ENCODE data around the gene USP15.

Gene USP15

DNA sequence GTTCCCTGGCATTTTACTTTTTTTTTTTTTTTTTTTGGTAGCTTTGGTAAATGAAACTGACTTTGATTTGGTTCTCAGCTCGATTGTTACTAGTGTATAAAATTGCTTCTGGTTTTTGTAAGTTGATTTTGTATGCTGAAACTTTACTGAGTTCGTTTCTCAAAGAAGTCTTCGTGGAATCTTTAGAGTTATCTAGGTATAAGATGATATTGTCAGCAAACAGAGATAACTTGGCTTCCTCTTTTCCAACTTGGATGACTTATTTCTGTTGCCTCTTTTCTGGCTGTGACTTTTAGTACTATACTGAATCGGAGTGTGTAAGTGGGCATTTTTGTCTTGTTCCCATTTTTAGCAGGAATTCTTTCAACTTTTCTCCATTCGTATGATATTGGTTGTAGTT, 28.1 kb downstream of the USP15 start:
- no peak for DNase-seq

DNA sequence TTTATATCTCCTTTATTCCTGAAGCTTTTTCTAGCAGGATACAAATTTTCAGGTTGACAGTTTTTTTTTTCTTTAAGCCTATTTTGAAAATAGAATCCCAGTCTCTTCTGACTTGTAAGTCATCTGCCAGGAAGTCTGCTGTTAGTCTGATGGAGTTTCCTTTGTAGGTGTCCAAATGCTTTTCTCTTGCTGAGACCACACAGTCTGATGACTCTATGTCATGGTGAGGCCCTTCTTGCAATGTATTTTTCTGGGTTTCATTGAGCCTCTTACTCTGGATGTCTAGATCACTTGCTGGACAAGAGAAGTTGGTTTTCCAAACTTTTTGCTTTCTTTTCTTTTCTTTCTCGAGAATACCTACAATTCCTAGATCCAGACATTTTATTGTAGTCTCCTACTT, 30.6 kb downstream of the USP15 start:
- no peak for DNase-seq

DNA sequence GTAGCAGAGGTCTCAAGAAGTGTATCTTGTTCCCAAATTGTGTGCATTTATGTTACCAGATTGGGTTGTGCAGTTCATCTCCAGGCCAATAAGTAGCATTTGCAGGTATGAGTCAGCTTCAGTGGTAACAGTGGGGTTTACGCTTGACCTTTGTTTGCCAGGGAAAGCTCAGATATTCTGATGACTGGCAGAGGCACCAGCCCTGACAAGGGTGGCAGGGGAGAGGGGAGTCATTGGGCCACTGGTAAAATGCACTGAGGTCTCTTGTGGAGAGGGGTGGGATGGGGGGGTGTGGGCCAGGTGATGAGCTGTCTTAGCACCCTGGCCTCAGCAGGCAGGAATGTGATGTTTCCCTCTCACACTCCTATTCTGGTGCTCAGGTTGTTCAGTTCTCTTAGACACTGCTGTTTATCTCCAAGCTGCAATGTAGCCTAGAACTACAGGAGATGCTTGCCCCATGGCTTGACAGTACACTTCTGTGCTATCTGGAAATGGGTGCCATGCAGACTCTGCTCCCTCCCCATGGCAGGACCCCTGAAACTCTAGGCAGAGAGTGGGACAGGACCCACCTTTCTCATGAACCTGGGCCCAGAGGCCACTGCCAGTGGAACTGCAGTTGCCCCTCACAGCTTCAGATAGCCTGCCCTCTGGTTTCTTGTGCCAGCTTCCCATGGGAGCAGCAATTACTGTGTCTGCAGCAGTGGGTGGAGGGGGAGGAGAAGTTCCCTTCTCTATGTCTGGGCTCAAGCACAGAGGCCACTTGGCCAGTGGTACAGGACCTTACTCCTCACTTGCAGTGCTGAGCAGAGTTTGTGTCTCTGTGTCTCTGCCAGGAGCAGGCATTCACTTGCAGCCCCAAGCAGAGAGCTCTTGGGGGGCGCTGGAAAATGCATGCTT, 31.9 kb downstream of the USP15 start:
- DNase-seq: no peak

DNA sequence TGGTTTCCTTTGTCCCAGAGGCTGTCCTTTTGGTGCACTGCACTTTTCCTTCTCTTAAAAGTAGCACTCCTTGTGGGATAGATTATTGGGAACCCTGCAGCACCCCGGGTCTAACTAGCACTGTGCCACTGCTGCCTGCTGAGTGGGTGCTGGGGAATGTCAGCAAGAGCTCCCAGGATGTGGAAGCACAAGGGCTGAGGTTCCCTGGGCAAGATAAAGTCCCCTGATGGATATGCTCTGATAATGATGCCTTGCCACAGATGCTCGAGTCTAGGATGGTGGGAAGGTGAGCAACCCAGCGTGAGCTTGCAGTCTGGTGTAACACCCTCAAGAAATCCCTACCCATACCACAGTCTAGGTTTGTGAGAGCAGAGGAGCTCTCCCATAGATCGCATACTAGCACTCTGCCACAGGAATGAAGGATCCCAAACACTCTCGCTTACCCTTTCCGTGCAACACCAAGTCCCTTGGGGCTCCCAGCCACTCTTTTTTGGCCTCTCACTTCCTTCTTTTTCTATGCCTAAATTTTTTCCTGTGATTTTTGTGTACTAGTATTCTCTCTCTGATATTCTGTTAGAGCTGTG, 32.6 kb downstream of the USP15 start:
- DNase-seq: no peak

DNA sequence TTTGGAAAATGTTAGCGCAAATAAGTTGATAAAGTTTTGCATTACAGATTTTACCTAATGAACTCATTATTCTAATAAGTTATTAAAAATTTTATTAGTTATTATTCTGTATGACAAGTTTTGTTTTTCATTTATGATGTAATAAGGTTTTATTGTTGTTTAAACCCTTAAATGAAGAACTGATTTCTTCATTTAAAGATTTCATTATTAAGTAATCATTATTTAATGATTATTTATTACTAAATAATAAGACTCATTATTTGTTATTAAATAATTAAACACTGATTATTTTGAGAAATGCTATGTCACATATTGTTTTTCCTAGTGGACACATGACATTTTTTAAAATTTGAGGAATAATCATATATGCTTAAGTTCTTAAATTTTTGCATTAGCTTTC, 34.2 kb downstream of the USP15 start:
- no peak for DNase-seq

DNA sequence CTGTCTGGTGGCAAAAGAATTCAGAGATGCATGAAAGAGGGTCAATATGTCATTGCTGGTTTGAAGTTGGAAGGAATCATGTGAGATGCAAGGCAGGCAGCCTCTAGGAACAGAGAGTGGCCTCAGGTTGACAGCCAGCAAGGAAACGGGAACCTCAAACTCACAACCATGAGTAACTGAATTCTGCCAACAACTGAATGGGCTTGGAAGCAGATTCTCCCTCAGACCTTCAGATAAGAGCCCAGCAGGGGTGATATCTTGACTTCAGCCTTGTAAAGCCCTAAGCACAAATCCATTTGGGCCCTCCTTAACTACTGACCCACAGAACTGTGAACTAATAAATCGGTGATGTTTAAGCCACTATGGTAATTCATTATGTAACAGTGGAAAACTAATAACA, 35.8 kb downstream of the USP15 start:
- no peak for DNase-seq

DNA sequence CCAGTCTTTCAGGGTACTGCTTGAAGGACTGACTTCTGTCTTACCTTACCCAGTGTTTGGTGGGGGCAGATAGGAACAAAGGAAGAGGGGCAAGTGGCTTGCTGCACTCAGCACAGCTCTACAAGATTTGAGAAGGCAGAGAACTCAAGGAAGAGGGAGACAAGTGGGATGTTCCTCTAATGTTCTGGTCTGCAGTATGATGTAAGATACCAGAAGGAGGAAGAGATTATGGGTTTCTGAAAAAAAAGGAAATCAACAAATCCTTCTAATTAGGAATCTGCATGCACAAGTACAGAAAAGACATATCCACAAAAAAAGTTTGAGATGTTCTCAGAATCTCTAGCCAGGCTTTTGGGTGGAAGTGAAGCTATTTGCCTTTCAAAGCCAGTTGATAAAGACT, 37.1 kb downstream of the USP15 start:
- no peak for DNase-seq

DNA sequence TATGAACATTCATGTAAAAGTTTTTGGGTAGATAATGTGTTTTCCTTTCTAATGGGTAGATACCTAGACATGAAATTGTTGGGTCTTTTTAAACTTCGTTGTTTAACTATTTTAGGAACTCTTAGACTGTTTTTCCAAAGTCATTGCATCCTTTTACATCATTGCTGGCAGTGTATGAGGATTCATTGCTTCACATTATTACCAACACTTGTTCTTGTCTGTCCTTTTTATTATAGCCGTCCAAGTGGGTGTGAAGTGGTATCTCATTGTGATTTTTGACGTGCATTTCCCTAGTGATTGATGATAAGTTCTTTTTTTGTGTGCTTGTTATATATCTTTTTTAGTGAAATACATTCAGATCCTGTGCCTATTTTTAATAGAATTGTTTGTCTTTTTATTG, 39.4 kb downstream of the USP15 start:
- no peak for DNase-seq

DNA sequence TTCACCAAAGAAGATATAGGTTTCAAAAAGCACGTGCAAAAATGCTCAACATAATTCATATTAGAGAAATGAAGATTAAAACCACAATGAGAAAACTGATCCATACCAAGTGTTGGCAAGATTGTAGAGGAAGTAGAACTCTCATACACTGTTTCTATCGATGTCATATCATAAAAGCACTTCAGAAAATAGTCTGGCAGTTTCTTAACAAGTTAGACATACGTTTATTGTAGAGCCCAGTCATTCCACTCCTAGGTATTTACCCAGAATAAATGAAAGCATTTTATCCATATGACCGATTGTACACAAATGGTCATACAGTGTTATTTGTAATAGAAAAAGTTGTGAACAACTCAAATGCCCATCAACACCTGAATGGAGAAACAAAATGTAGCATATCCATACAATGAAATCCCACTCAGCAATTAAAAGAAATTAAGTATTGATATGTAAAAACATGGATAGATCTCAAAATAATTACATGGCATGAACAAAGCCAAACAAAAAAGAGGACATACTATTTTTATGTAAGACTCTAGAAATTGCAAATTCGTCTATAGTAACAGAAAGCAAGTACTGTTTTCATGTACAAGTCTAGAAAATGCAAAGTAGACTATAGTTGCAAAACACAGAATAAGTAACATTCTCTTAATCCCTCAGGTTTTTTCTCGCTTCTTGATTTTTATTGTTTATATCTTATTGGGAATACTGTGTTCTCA, 41.0 kb downstream of the USP15 start:
- no peak for DNase-seq

DNA sequence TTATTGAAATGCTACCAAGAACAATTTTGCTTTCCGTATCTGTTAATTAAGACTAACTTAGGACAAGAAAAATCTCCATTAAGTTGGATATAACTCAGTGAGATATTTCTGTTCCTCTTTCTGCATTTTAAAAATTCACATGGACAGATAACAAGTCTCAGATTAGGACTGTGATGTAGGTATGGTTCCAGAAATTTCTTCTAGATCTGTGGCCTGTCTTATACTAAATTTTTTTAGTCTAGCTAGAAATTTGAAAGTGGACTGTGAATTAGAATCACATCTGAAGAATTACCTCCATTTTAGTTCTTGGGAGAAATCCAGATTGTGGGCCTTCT, 41.6 kb downstream of the USP15 start:
- no peak for DNase-seq

DNA sequence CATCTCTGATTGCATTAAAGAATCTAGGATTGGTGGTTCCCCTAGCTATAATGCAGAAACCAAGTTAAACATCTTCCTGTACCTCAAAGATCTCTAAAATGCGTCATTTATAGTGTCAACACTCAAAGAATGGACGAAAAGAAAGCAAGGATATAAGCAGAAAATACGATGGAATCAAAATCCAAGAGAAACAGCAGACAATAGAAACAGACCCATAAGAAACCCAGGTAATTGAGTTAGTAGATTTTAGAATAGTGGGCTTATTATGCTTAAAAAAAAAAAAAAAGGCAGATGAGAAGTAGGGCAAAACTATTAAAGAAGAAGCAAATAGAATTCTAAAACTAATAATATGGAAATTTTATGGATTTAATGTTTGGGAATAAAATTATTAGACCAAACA, 44.4 kb downstream of the USP15 start:
- no peak for DNase-seq

DNA sequence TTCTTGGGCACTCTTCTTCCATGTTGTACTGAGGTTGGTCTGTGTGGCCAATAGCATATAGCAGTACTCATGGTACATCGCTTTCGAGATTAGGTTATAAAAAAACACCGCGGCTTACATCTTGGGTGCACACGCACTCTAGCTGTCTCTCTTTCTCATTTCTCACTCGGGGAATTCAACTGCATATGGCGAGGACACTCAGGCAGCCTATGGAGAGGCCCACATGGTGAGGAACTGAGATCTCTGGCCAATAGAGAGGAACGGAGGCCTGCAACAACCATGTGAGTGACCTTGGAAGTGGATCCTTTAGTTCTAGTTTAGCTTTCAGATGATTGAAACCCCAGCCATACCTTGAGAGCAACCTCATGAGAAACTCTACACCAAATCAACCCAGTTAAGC, 45.6 kb downstream of the USP15 start:
- no peak for DNase-seq

DNA sequence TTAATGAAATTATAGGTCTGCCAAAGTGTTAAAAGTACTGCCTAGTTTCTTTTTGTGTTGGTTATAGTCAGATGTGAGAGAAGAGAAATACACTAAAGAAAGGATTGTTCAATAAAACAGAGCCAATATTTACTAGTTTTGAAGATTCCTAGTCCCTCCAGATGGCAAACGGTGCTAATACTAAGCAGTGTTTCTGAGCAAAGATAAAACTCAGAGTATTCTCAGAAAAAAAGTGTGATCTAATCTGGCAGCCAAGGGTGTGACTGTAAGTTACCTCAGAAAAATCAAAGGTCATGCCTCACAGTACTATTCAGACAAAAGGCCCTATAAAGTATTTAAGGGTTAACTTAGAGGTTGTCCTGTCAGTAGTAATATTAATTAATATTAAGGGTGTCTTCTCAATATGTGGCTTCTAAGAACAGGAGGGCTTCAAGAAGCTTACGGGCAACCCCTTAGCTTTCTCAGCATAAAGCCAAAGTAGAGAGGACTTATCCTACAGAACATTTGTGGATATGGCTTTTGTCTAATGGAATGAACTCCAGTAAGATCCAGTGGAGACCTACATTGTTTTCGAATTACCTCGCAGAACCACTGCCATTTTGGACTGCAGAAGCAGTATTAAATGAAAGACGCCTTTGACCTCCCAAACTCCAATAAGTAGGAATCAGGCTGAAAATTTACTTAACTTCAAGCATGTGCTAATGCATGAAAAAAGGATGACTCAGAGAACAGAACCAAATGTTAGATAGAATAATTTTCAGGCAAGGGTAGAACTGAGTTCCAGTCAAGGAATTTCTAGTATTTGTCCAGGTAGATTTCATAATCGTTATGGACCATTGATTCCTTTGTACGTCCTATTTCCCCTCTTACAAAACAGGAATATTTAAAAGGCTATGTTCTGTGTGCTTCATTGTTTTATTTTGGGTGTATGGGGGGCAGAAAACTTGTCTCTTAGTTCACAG, 46.6 kb downstream of the USP15 start:
- DNase-seq: no peak

DNA sequence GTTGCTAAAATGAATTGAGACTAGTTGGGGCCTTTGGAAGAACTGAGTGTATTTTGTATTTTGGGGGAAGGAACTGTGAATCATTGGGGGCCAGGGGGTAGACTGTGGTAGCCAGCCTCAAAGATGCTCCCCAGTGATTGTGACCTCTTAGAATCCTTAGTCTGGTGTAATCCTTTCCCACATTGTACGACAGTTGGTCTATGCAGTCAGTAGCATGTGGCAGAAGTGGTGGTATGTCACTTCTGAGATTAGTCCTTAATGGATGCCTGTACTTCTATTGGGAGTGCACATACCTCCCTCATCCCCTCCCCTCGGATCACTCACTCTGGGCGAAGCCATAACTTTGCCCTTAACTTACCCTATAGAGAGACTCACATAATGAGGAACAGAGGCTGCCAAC, 48.0 kb downstream of the USP15 start:
- no peak for DNase-seq

DNA sequence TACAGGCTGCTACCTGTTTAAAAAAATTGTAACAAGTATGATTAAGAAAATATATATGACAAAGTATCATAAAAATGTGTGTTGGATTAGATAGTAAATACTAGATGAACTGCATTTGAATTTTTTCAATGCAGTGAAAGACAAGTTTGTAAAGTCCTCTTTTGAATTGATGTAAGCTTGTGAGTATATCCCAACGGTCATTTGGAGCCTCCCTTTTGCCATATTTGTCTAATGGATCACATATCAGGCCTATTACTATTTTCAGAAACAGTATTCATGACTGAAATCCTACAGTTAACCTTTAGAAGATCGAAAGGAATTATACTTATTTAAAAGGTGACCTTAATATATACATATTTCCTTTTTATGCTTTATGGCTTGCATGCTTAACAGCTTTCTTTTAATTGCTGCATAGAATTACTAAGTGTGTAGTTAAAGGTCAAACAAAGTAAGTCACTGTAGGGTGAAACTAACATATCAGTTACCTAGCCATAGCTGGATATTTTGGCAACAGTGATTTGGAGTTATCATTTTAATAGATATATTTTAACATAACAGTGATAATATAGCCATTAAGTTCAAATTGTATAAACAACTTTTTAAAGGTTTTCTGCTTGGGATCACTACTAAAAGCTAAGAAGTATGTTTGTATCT, 53.6 kb downstream of the USP15 start:
- no peak for DNase-seq

DNA sequence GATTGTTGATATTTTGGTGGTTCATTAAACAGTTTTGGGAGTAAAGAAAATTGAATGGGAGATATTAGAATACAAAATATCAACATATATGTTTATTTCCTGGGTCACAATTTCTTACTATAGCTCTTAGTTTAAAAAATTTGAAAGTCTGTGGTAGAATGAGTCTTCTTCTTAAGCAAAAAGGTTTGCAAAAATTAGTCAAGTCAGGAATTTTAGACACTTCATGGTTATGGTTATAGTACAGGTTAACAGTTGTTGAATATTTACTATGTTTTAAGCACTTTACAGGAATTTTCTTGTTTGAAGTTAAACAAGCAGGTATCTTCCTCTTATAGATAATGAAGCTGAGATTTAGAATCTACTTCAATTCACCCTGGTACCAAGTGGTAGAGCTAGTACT, 56.8 kb downstream of the USP15 start:
- no peak for DNase-seq

DNA sequence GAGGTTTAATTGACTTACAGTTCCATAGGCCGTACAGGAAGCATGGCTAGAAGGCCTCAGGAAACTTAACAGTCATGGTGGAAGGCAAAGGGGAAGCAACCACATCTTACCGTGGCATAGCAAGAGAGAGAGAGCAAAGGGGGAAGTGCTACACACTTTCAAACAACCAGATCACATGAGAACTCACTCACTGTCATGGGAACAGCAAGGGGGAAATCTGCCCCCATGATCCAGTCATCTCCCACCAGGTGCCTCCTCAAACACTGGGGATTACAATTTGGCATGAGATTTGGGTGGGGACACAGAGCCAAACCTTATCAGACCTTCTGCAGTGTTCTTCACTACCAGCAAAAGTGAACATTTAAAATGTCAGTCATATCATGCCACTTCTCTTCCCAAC, 58.9 kb downstream of the USP15 start:
- no peak for DNase-seq

DNA sequence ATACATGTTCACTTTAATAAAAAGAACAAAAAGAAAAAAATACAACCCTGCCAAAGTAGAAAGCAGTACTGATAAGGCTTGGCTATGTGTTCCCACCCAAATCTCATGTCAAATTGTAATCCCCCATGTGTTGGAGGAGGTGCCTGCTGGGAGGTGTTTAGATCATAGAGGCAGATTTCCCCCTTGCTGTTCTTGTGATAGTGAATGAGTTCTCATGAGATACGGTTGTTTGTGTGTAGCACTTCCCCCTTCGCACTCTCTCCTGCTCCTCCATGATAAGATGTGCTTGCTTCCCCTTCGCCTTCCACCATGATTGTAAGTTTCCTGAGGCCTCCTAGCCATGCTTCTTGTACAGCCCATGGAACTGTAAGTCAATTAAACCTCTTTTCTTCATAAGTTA, 59.9 kb downstream of the USP15 start:
- DNase-seq: no peak

DNA sequence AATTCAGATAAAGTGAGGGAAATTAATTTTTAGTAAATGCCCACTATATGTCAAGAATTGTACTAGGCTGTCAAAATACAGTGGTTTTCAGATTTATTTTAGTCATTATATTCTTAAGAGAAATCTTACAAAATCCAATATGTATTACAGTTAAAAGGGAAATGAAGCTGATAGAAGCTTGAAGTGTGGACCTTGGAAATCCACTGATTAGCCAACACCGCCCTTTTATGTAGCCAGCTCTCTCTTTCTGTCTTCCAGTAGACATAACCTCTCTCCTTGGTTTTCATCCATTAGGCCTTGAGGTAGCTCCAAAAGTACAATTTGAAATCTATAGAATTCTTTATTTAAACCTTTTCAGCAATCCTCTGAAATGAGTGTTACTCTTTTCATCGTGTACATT, 63.2 kb downstream of the USP15 start:
- DNase-seq: no peak

DNA sequence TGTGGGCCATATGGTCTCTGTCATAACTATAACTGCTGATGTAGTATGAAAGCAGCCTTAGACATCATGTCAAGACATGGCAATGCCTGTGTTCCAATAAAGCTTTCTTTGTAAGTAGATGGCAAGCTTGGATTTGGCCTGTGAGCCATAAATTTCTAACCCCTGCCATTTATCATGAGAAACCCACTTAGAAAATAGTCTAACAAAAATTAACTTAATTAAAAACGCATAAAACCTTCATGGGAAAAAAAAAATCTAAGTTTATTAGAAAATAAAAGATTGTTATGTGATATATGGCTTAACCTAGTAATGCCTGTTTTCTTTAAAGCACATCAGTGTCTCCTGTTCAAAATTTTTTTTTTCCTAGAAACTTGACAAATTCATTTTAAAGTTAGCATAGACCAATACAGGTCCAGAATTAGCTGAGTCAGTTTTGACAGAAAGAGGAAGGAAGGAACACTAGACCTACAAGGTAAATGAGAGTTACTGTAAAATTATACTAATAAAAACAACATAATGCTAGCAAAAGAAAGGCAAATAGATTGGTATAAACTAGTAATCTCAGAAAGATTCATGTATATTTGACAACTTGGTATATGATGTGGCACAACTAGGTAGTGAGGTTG, 68.2 kb downstream of the USP15 start:
- no peak for DNase-seq

DNA sequence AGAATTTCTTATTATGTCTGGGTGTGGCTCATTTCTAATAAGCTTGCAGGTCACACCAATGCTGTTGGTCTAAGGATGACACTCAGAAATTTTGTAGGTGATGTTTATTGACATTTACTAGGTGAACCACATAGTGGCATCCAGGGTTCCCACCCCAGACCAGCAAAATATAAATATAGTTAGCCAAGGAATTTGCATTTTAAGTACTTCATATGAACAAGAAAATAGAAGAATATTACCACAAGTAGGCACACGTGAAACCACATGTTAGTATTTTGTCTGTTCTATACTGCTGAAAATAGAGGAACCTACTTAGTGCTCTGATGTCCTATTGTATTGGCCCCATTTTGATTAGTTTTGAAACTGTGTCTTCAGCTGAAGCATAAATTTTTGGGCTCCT, 71.1 kb downstream of the USP15 start:
- DNase-seq: no peak

DNA sequence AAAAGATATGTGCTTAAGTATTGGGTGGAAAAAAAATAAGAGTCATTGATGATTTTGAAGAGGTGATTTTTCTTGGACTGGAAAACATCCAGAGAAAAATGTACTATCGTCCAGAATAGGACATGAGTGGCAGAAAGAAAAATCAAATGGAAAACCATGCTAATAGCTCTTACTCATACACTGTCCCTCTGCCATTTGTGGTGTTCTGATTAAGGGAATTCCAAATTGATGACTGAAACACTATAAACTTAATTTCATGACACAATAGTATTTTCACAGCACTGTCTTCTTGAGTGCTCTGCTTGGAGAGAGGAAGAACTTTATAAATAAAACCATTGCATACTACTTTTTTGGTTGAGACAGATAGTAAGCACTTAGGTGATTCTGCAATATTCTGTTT, 72.4 kb downstream of the USP15 start:
- DNase-seq: no peak
